ENCODE data around the gene TFDP2.

TFDP2 gene

DNA sequence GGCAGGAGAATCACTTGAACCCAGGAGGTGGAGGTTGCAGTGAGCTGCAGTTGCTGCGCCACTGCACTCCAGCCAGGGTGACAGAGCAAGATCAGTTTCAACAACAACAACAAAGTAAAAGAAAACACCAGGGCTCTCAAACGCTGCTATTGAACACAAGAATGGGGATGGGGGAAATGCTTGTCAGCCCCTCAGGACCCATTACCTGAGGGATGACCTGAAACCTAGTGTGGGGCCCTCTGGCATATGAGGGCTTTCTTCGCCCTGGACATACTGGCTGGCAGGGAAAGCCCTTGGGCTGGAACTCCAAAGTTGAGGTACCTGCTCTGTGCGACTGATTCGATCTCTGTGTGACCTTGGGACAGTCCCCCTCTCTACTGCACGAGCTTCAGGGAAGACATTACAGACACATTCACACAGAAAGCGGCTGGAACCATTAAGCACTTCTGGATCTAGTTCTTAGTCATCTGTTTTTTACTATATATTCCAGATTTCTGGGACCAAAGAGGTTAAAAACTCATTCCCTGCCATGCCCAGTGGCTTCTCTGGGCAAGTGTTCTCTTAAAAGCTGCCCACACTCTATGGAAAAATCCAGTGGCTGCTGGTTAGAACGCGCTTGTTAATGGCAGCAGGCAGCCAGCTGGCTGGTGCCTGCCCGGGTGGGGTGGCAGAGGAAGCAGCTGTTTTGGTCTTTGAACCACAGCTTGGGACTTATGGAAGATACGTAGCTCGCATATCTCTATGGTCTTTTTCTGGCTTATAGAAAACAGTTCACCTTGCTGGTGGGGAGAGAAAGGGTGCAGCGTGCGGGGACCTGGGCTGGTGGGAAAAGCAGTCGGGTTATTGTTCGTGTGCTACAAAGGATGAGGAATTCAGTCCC is 215.7 kb downstream of the TFDP2 start:
- no peak overlapping the region for H3K9ac ChIP-seq
- H3K27ac ChIP-seq: no peak overlapping the region
- TF ChIP-seq, protein P1, sequence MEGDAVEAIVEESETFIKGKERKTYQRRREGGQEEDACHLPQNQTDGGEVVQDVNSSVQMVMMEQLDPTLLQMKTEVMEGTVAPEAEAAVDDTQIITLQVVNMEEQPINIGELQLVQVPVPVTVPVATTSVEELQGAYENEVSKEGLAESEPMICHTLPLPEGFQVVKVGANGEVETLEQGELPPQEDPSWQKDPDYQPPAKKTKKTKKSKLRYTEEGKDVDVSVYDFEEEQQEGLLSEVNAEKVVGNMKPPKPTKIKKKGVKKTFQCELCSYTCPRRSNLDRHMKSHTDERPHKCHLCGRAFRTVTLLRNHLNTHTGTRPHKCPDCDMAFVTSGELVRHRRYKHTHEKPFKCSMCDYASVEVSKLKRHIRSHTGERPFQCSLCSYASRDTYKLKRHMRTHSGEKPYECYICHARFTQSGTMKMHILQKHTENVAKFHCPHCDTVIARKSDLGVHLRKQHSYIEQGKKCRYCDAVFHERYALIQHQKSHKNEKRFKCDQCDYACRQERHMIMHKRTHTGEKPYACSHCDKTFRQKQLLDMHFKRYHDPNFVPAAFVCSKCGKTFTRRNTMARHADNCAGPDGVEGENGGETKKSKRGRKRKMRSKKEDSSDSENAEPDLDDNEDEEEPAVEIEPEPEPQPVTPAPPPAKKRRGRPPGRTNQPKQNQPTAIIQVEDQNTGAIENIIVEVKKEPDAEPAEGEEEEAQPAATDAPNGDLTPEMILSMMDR (IDR thresholded peaks at IDR 0.05): no peak
- H2AFZ ChIP-seq: no peak overlapping the region
- H3K27me3 ChIP-seq (ENCODE audit: control insufficient read depth, insufficient read depth, low read length): no peaks in the 10 kb centered on the region
- H3K4me2 ChIP-seq (ENCODE audit: low read length): no peak overlapping the region
- no peaks in the 10 kb centered on the region for H3K4me1 ChIP-seq
- no peaks in the 10 kb centered on the region for H3K79me2 ChIP-seq
- no peaks in the 10 kb centered on the region for H3K9me3 ChIP-seq (ENCODE audit: control insufficient read depth, low read length)
- no peak overlapping the region for H3K4me3 ChIP-seq (ENCODE audit: low read depth, low read length)
- H3K36me3 ChIP-seq (ENCODE audit: control insufficient read depth, insufficient read depth, low read length): no peaks in the 10 kb centered on the region

DNA sequence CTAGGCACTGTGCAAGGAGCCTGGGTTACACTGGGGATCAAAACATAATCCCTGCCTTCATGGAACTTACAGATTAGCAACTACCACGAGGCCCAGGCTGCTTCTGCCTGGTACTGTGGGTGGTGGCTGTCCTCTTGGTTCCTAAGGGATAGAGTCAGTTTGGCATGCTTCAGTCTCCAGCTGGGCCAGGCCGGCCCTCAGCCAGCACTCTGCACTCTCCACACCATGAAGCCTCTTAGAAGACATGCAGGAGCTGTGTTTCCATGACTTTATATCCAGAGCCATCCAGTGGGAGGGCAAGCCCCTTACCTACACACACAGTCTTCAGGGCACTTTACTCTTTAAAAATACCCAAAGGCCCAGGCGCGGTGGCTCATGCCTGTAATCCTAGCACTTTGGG is 218.5 kb downstream of the TFDP2 start:
- Histone ChIP-seq H3K36me3 (ENCODE audit: control insufficient read depth, insufficient read depth, low read length) (no peaks in the 10 kb centered on the region), H3K27ac (no peak overlapping the region), H3K9ac (no peak overlapping the region), H2AFZ (no peak overlapping the region), H3K27me3 (ENCODE audit: control insufficient read depth, insufficient read depth, low read length) (no peaks in the 10 kb centered on the region), H3K9me3 (ENCODE audit: control insufficient read depth, low read length) (no peaks in the 10 kb centered on the region), H3K4me1 (no peaks in the 10 kb centered on the region), H3K79me2 (no peaks in the 10 kb centered on the region), H3K4me3 (ENCODE audit: low read depth, low read length) (no peak overlapping the region), H3K4me2 (ENCODE audit: low read length) (no peak overlapping the region)
- TF ChIP-seq, protein P1 (IDR thresholded peaks at IDR 0.05): no peak

DNA sequence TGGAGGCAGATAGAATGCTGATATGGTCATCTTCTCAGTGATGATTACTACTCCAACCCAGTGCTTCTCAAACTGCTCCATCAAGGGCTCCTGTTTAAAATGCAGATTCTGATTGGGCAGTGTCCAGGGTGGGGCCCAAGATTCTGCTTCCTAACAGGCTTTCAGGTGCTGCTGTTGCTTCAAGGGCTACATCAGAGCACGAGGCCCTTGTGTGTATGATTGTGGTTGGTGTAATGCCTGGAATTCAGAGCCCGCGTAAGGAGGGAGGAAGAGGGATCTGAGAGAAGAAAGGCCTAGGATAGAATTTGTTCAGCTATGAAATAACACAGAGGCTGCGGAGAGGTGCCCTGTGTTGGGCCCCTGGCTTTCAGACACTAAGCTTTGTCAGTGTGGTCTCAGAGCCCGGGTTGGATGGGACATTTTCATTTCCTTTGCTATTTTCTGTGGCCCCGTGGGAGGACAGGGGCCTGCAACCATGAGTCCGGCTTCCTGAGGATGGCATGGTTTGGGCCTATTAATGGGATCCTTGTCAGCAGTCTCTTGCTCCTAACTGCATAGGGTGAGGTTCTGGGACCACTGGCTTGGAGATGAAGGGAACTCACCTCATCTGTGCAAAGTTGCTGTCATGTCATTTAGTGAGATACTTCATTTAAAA is 219.9 kb downstream of the TFDP2 start:
- Histone ChIP-seq H3K27ac (no peak overlapping the region), H2AFZ (no peak overlapping the region), H3K9ac (no peak overlapping the region), H3K79me2 (no peaks in the 10 kb centered on the region), H3K9me3 (ENCODE audit: control insufficient read depth, low read length) (no peaks in the 10 kb centered on the region), H3K27me3 (ENCODE audit: control insufficient read depth, insufficient read depth, low read length) (no peaks in the 10 kb centered on the region), H3K4me3 (ENCODE audit: low read depth, low read length) (no peak overlapping the region), H3K4me2 (ENCODE audit: low read length) (no peak overlapping the region), H3K4me1 (no peaks in the 10 kb centered on the region), H3K36me3 (ENCODE audit: control insufficient read depth, insufficient read depth, low read length) (no peaks in the 10 kb centered on the region)
- TF ChIP-seq, protein P1 (IDR thresholded peaks at IDR 0.05): no peak

DNA sequence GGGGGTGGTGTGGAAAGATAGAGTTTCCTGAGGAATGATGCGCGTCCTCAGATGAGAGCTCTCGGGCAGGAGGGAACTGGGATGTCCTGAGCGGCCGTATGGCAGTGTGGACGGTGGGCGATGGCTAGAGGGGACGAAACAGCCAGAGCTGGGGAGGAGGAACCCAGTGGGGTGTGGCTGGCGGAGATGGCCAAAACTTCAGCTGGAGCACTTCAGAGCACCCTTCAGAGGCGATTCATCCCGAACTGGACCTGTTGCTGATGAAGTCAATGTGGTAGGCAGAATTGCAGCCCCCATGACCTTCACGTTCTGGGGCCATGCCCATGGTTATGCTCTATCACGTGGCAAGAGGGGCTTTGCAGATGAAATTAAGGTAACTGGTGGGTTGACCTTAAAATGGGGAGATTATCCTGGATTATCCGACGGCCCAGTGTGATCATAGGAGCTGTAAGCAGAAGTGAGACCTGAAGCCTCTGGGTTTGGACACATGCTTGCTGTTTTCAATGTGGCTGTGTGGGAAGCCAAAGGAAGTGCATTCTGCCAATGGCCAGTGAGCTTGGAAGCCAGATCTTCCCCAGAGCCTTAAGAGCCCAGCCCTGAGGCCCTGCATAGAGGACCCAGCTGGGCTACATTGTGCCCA is 220.6 kb downstream of the TFDP2 start:
- H3K4me3 ChIP-seq (ENCODE audit: low read depth, low read length): no peak overlapping the region
- TF ChIP-seq, protein P1 (IDR thresholded peaks at IDR 0.05): no peak
- no peaks in the 10 kb centered on the region for H3K4me1 ChIP-seq
- H3K9me3 ChIP-seq (ENCODE audit: control insufficient read depth, low read length): no peaks in the 10 kb centered on the region
- no peak overlapping the region for H3K9ac ChIP-seq
- H3K79me2 ChIP-seq: no peaks in the 10 kb centered on the region
- no peak overlapping the region for H3K27ac ChIP-seq
- no peak overlapping the region for H3K4me2 ChIP-seq (ENCODE audit: low read length)
- H3K27me3 ChIP-seq (ENCODE audit: control insufficient read depth, insufficient read depth, low read length): no peaks in the 10 kb centered on the region
- no peaks in the 10 kb centered on the region for H3K36me3 ChIP-seq (ENCODE audit: control insufficient read depth, insufficient read depth, low read length)
- no peak overlapping the region for H2AFZ ChIP-seq

All from parathyroid adenoma (tissue), 2 donors.